GM18520 (cell line): ENCODE data around the gene ENPEP.
"Not testable (repeated sequence)": the region's sequence is repeated elsewhere in the genome, so short reads cannot be mapped to it uniquely, and the experiment has no call there.

Source experiments
- ATAC-seq: cut with Tn5 transposase; IDR thresholded peaks from one replicate; pipeline ENCODE4 v1.9.1; 2021; ENCODE audit not compliant: unreplicated experiment

The ENPEP gene, protein sequence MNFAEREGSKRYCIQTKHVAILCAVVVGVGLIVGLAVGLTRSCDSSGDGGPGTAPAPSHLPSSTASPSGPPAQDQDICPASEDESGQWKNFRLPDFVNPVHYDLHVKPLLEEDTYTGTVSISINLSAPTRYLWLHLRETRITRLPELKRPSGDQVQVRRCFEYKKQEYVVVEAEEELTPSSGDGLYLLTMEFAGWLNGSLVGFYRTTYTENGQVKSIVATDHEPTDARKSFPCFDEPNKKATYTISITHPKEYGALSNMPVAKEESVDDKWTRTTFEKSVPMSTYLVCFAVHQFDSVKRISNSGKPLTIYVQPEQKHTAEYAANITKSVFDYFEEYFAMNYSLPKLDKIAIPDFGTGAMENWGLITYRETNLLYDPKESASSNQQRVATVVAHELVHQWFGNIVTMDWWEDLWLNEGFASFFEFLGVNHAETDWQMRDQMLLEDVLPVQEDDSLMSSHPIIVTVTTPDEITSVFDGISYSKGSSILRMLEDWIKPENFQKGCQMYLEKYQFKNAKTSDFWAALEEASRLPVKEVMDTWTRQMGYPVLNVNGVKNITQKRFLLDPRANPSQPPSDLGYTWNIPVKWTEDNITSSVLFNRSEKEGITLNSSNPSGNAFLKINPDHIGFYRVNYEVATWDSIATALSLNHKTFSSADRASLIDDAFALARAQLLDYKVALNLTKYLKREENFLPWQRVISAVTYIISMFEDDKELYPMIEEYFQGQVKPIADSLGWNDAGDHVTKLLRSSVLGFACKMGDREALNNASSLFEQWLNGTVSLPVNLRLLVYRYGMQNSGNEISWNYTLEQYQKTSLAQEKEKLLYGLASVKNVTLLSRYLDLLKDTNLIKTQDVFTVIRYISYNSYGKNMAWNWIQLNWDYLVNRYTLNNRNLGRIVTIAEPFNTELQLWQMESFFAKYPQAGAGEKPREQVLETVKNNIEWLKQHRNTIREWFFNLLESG

DNA sequence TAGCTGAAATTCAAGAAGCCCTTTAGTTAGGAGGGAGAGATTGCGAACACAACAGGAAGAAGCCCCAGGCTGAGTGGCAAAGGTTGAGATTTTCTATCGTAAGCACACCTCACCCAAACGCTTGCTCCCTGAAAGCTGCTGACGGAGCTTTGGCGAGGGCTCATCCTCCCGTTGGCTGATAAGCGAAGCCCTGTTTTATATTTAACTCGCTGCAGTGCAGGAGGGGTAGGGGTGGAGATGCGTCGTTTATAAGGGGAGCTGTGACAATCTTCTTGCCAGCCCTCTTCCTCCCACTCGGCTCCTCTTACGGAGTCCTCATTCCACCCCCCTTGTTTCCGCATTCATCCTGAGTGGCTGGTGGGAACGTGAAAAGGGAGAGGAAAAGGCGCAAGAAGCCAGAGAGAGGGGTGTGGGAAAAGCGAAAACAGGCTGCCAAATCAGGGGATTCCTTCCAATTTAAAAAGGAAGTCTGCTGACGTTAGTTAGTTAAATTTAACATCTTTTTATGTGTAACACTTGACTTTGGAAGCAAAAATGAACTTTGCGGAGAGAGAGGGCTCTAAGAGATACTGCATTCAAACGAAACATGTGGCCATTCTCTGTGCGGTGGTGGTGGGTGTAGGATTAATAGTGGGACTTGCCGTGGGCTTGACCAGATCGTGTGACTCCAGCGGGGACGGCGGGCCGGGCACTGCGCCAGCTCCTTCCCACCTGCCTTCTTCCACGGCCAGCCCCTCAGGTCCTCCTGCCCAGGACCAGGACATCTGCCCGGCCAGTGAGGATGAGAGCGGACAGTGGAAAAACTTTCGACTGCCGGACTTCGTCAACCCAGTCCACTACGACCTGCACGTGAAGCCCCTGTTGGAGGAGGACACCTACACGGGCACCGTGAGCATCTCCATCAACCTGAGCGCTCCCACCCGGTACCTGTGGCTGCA is at the start of gene ENPEP:
Gene ENPEP (plus strand): TSS at position 275 of the 938 bp plus-strand sequence. CDS start 260 bp downstream, at position 535.
- no peak for ATAC-seq

DNA sequence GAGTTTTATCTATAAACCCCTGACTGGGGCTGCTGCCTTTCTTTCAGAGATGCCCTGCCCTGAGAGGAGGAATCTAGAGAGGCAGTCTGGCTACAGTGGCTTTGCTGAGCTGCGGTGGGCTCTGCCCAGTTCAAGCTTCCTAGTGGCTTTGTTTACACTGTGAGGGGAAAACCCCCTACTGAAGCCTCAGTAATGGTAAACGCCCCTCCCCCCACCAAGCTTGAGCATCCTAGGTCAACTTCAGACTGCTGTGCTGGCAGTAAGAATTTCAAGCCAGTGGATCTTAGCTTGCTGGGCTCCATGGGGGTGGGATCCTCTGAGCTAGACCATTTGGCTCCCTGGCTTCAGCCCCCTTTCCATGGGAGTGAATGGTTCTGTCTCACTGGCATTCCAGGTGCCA is 44.1 kb upstream of the ENPEP start:
- not testable (repeated sequence) for ATAC-seq

DNA sequence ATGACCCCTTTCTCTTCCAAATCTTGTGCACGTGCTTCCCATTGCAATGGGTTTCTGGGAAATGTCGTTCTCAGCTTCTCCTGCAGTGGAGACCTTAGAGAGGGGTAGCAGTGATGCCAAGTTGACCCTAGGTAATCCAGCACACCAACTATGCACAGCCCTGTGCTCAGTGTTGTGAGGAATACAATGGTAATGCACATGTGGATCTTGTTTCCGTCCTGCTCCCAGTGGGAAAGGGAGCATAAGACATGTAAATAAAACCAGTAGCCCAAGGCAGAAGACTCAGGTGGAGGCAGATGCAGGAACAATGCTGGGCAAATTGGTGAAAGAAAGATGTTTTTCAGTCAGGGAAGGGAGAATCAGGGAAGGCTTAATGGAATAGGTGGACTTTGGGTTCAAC is 38.7 kb upstream of the ENPEP start:
- not testable (repeated sequence) for ATAC-seq

DNA sequence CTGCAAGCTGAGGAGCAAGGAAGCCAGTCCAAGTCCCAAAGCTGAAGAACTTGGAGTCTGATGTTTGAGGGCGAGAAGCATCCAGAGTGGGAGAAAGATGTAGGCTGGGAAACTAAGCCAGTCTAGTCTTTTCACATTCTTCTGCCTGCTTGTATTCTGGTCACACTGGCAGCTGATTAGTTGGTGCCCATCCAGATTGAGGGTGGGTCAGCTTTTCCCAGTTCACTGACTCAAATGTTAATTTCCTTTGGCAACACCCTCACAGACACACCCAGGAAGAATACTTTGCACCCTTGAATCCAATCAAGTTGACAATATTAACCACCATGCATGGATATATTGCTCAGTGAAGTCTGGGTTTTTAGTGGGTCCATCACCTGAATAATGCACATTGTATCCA is 36.7 kb upstream of the ENPEP start:
- not testable (repeated sequence) for ATAC-seq

DNA sequence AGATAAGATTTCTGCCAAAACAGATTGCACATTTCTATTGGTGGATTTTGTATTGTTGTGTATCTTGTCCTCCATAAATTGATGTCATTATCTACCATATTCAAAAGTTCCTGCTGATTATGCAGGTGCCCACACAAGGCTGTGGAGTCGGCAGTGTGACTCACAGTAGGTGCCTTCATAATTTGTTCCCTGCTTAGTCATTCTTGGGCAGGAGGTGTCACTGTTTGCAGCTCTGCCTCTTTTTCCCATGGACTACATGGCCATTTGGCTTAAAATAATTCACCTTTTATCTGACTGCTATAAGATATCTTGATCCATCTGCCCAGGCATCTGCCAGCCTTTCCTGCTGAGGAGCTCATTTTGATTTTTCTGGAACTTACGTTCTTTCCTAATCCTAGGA is 33.6 kb upstream of the ENPEP start:
- no peak for ATAC-seq

- ATAC-seq, result no peak
Measured at GRCh38 chr4:110442788-110443187, 33.2 kb upstream of the ENPEP start.

- ATAC-seq, result no peak
Measured at GRCh38 chr4:110449947-110450346, 26.0 kb upstream of the ENPEP start.

DNA sequence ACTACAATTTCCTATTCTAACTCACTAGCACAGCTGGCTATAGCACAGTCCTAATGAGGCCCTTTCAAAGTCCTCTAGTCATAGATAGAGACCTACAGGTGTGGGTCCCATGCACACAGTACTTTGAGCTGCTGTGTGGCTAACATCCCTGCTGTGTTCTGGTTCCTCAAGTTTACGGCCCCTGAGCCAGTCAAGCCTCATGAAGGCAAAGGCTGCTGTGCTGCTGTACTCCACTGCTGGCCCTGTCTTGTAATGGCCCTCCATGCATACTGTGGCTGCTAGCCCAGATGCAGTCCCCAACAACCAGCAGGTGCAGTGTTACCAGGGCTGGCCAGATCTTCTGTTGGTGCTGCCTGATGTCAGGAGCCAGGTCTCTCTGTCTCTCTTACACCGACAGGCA is 23.4 kb upstream of the ENPEP start:
- no peak for ATAC-seq

GRCh38 chr4:110454441-110454840 is 21.5 kb upstream of the ENPEP start:
- ATAC-seq, result no peak

DNA sequence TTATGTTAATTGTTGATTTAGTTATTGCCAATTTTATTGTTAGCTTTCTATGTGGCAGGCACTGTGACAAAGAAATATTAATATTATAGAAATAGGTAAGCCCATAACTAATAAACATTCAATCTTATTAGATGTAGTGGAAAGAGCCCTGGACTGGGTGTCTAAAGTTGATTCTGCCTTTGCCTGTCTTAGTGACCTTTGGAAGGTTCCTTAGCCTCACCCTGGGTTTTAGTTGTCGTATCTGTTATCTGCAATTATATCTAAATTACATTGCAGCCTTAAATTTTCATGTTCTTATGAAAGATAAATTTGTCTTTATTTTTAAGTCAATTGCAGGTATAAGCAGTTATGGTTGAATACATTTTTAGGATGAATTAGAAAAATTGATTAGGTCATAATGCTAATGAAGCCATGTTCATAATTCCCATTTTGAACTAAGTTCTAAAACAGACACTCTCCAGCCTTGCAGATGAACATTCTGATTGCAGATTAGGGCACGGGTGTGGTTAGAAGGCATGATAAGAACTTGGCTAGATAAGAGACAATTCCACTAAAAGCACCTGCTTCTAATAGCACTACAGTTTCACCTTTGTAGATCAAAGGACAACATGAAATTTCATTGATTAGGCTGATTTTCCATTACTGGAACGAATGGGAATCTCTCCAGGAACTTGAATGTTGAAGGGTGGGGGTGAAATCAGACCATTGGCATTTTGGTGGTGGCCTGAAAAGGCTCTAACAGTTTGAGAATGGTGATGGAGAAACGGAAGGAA is 17.3 kb upstream of the ENPEP start:
- ATAC-seq, result no peak

- ATAC-seq, result no peak
Measured at GRCh38 chr4:110460074-110460746, 15.7 kb upstream of the ENPEP start.

DNA sequence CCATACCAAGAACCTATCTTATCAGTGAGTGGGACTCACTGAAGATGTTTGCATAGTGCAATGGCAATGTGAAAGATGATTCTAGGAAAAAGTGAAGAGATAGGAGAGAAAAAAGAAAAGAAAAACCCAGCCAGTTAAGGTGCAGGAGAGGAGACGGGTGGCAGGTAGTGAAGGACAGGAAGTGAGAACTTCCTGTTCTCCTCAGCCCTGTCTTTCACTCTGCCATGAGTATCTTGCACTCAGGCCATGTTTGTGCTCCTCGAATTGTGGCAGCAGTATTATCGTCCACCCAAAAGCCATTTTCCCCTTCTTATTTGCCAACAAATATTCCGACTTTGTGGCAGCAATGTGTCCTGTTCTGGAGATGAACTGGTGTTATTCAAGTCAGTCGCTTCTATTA is 8.6 kb upstream of the ENPEP start:
- ATAC-seq, result no peak

DNA sequence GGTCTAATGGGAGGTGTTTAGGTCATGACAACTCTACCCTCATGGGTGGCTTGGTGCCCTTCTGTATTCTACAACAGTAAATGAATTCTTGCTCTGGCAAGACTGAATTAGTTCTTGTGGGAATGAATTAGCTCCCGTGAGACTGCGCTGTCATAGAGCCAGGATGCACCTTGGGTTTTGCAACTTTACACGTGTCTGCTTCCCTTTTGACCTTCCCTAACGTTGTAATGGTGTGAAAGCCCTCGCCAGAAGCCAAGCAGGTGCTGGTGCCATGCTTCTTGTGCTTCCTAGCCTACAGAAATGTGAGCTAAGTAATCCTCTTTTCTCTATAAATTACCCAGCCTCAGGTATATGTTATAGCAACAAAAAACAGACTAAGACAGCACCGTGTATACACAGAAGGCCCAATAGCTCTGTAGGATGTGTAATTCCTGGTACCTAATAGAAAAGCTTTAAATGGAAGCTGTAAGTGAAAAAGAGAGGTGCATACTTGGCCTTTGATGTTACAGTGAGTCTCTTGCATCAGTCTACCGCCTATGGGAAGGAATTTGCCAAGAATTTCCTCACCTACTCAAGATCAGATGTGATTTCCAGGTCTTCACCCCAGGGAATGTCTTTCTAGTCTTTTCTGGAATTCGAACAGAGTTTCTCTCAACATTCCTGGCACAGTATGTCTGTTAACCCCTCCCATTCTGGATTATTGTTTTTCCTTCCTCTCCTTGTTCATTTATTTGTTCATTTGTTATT is 3.2 kb upstream of the ENPEP start:
- ATAC-seq, result no peak

GRCh38 chr4:110474481-110474880 is 1.5 kb upstream of the ENPEP start:
- no peak for ATAC-seq

- not testable (repeated sequence) for ATAC-seq
Measured at GRCh38 chr4:110475080-110475479, 875 bp upstream of the ENPEP start.

- no peak for ATAC-seq
Measured at GRCh38 chr4:110477836-110478235, 1.9 kb downstream of the ENPEP start.

DNA sequence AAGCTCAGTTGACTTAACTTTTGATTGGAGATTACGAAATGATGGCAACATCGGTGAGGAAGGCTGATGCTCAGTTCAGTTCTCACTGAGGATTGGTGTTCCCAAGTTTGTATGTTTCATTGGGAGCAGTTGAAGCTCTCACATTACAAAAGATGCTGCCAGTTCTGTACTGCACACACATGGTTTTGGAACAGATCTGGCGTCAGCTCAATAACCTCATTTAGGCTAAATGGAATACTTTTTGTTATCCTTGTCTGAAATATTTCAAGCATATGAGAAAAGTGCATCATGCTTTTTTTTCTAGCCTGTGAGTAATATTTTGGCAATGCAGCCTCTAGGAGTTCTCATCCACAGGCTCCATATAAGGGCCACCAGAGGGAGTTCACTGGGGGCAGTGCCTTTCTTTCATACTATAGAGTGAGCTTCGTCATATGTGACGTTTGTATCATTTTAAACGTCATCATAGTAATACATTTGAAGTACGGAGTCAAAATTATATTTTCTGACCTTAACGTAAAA is 4.1 kb downstream of the ENPEP start:
- no peak for ATAC-seq

GRCh38 chr4:110480746-110481271 is 4.9 kb downstream of the ENPEP start:
- no peak for ATAC-seq
